Body of pancreas (tissue), 4 donors: Measurements from ENCODE around the gene SLC38A9. TPM values are rescaled to one million over a fixed set of nuclear protein-coding genes. Genes with fewer than 3 reads are reported as not detected.

Experiments
- ATAC-seq: fragments of 150-250 bp; one replicate; pipeline ENCODE4 v1.9.1; 2016
- DNase-seq, 4 donors: peaks; one replicate each; pipeline ENCODE4 v3.0.0-alpha.2; 2019
- H3K27ac ChIP-seq, 4 donors: fragments of 200-600 bp; sonication (generic); 1 replicate in 3 of 4; 2 replicates in 1 of 4; pipeline versions ENCODE4 v1.5.1 to v1.6.1; 2016 to 2019; ENCODE audit warnings: mild to moderate bottlenecking in 1 of 4, mixed read lengths in 1 of 4, moderate library complexity in 1 of 4
- H3K27me3 ChIP-seq, 2 donors: fragments of 200-600 bp; sonication (generic); one replicate each; pipeline ENCODE4 v1.6.0; 2016; ENCODE audit warnings: mild to moderate bottlenecking in 1 of 2
- H3K36me3 ChIP-seq, 2 donors: fragments of 200-600 bp; sonication (generic); replicated peaks in 1 of 2; 2 replicates each; pipeline ENCODE4 v1.5.1; 2016; ENCODE audit warnings: low read depth in 2 of 2; ENCODE audit not compliant: insufficient read depth in 1 of 2
- H3K4me1 ChIP-seq: fragments of 200-600 bp; sonication (generic); one replicate; pipeline ENCODE4 v1.6.0; 2016
- H3K4me3 ChIP-seq, 2 donors: fragments of 200-600 bp; sonication (generic); 1 replicate in 1 of 2; 2 replicates in 1 of 2; pipeline ENCODE4 v1.5.1; 2016 to 2019
- H3K9me3 ChIP-seq, 3 donors: fragments of 200-600 bp; sonication (generic); 1 replicate in 2 of 3; 2 replicates in 1 of 3; pipeline ENCODE4 v1.5.1; 2016
- CTCF ChIP-seq, 7 experiments: fragments of 450-650 bp in 4 of 7; fragments of 200-600 bp in 3 of 7; sonication (generic) in 3 of 7; IDR thresholded peaks; one replicate each; pipeline ENCODE4 v1.5.1; 2016 to 2019; ENCODE audit warnings: antibody characterized with exemption in 7 of 7
- POLR2A ChIP-seq, 3 donors: fragments of 450-650 bp; IDR thresholded peaks; one replicate each; pipeline ENCODE4 v1.6.1; 2016; ENCODE audit warnings: antibody characterized with exemption in 3 of 3, mild to moderate bottlenecking in 2 of 3
- WGBS, 2 donors: methylation state at CpG; one replicate each; pipeline ENCODE4 v1.1.5; 2017; 5-methylcytosine and 5-hydroxymethylcytosine counted together
- intact Hi-C: fragments of 100-400 bp; cut with DNase I; formaldehyde crosslinking; loops from one replicate; pipeline ENCODE4 v1.15.1; 2023
- total RNA-seq, 2 donors: library from RNA; depleted of rRNA; stranded (reverse); fragments of >200 nt; gene quantifications; one replicate each; pipeline ENCODE4 v1.1.0, GENCODE V29; 2016

Gene SLC38A9
- total RNA-seq, 2 donors from 2014 or later: 33.5 to 43.8 TPM

- DNase-seq: no peak
- no peaks in the 10 kb centered on the region for H3K9me3 ChIP-seq
- H3K27ac ChIP-seq: no peak overlapping the region
- TF ChIP-seq CTCF (IDR thresholded peaks at IDR 0.05): no peak
- H3K36me3 ChIP-seq: peaks cover 0 to 6% of the 10 kb centered on the region in 2 donors
- intact Hi-C loops: no loop called here
- no peak overlapping the region for H3K4me3 ChIP-seq
- ATAC-seq: no peak
- H3K4me1 ChIP-seq: no peaks in the 10 kb centered on the region
- no peaks in the 10 kb centered on the region for H3K27me3 ChIP-seq
Measured at GRCh38 chr5:55668356-55668755, 43.8 kb downstream of the SLC38A9 start.

GRCh38 chr5:55667938-55668337 lies 44.2 kb downstream of the SLC38A9 start:
- intact Hi-C loops: no loop called here
- ATAC-seq (no peak), DNase-seq (no peak)
- Histone ChIP-seq H3K36me3 (peaks cover 0 to 7% of the 10 kb centered on the region in 2 donors), H3K27me3 (no peaks in the 10 kb centered on the region), H3K4me1 (no peaks in the 10 kb centered on the region), H3K27ac (no peak overlapping the region), H3K4me3 (no peak overlapping the region), H3K9me3 (no peaks in the 10 kb centered on the region)
- TF ChIP-seq POLR2A (IDR thresholded peaks at IDR 0.05): no peak
- WGBS, 2 donors: 97 to 98% methylated on average over 3 of the region's 3 CpGs

- Histone ChIP-seq H3K4me1 (no peaks in the 10 kb centered on the region), H3K4me3 (no peak overlapping the region), H3K36me3 (peaks cover 0 to 7% of the 10 kb centered on the region in 2 donors), H3K27ac (no peak overlapping the region), H3K9me3 (no peaks in the 10 kb centered on the region), H3K27me3 (no peaks in the 10 kb centered on the region)
- TF ChIP-seq CTCF (IDR thresholded peaks at IDR 0.05) (no peak), POLR2A (IDR thresholded peaks at IDR 0.05) (no peak)
- ATAC-seq (no peak), DNase-seq (no peak)
- intact Hi-C loops: no loop called here
- WGBS, 2 donors: 85 to 91% methylated on average over 8 of the region's 8 CpGs
Measured at GRCh38 chr5:55665065-55665464, 47.1 kb downstream of the SLC38A9 start.

GRCh38 chr5:55657443-55657842 lies 54.7 kb downstream of the SLC38A9 start:
- TF ChIP-seq CTCF (IDR thresholded peaks at IDR 0.05) (no peak), POLR2A (IDR thresholded peaks at IDR 0.05) (no peak)
- Histone ChIP-seq H3K27me3 (no peaks in the 10 kb centered on the region), H3K9me3 (no peaks in the 10 kb centered on the region), H3K36me3 (peaks cover 0 to 2% of the 10 kb centered on the region in 2 donors), H3K4me1 (no peaks in the 10 kb centered on the region), H3K4me3 (no peak overlapping the region), H3K27ac (peak overlapping the region in 1 of 4 donors; percentile 14)
- DNase-seq (no peak), ATAC-seq (no peak)
- 51 to 57% methylated on average over 2 of the region's 2 CpGs for WGBS, 2 donors
- intact Hi-C loops: no loop called here

GRCh38 chr5:55650386-55650785 lies 61.7 kb downstream of the SLC38A9 start:
- no peaks in the 10 kb centered on the region for H3K27me3 ChIP-seq
- no peak overlapping the region for H3K4me3 ChIP-seq
- ATAC-seq: no peak
- DNase-seq: no peak
- 46 to 57% methylated on average over 3 of the region's 3 CpGs for WGBS, 2 donors
- intact Hi-C loops: no loop called here
- H3K36me3 ChIP-seq: peaks cover 0 to 2% of the 10 kb centered on the region in 2 donors
- TF ChIP-seq POLR2A (IDR thresholded peaks at IDR 0.05): no peak
- no peak for TF ChIP-seq CTCF (IDR thresholded peaks at IDR 0.05)
- no peaks in the 10 kb centered on the region for H3K9me3 ChIP-seq
- no peaks in the 10 kb centered on the region for H3K4me1 ChIP-seq
- H3K27ac ChIP-seq: no peak overlapping the region
